Measurements from ENCODE around the gene ASPA.

DNA sequence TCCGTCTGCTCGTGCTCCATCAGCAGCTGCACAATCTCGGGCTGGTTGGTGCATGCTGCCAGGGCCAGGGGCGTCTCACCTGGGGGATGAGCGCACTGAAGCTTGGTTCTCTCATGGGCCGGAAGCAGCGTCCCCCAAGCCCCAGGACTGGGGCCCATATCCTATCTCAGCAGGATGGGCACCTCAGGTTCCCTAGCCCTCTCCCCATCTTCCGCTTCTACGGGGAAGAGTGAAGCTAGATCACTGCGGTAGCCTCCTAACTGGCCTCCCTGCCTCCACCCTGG lies 57.0 kb downstream of the ASPA start:
- TF ChIP-seq, protein P1, sequence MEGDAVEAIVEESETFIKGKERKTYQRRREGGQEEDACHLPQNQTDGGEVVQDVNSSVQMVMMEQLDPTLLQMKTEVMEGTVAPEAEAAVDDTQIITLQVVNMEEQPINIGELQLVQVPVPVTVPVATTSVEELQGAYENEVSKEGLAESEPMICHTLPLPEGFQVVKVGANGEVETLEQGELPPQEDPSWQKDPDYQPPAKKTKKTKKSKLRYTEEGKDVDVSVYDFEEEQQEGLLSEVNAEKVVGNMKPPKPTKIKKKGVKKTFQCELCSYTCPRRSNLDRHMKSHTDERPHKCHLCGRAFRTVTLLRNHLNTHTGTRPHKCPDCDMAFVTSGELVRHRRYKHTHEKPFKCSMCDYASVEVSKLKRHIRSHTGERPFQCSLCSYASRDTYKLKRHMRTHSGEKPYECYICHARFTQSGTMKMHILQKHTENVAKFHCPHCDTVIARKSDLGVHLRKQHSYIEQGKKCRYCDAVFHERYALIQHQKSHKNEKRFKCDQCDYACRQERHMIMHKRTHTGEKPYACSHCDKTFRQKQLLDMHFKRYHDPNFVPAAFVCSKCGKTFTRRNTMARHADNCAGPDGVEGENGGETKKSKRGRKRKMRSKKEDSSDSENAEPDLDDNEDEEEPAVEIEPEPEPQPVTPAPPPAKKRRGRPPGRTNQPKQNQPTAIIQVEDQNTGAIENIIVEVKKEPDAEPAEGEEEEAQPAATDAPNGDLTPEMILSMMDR (IDR thresholded peaks at IDR 0.05): no peak
- TF ChIP-seq POLR2A (IDR thresholded peaks at IDR 0.05): no peak
